ENCODE results near the gene C12orf42.
A peak's percentile ranks its signal among the peaks of the same experiment; 100 is the strongest.
"Not testable (repeated sequence)": the region's sequence is repeated elsewhere in the genome, so short reads cannot be mapped to it uniquely, and the experiment has no call there.

The C12orf42 gene

GRCh38 chr12:103468837-103469236 is 26.9 kb downstream of the C12orf42 start:
- Mint-ChIP-seq H3K4me1 (no peaks in the 10 kb centered on the region), H3K4me3 (no peak overlapping the region), H3K27ac (no peak overlapping the region), H3K27me3 (no peaks in the 10 kb centered on the region), H3K9me3 (no peaks in the 10 kb centered on the region), H3K36me3 (peaks cover 2% of the 10 kb centered on the region)
- CTCF ChIA-PET, result no interaction called here
- DNase-seq, result no peak

GRCh38 chr12:103462675-103463074 is 33.1 kb downstream of the C12orf42 start:
- H3K27me3 Mint-ChIP-seq, result no peaks in the 10 kb centered on the region
- H3K27ac Mint-ChIP-seq, result no peak overlapping the region
- no peak overlapping the region for H3K4me3 Mint-ChIP-seq
- H3K4me1 Mint-ChIP-seq, result peaks cover 22% of the 10 kb centered on the region
- CTCF ChIA-PET, result no interaction called here
- H3K9me3 Mint-ChIP-seq, result peaks cover 6% of the 10 kb centered on the region
- peaks cover 2% of the 10 kb centered on the region for H3K36me3 Mint-ChIP-seq
- no peak for DNase-seq

- CTCF ChIA-PET, result no interaction called here
- Mint-ChIP-seq H3K4me1 (peaks cover 52% of the 10 kb centered on the region), H3K27me3 (no peaks in the 10 kb centered on the region), H3K9me3 (peaks cover 5% of the 10 kb centered on the region), H3K36me3 (no peaks in the 10 kb centered on the region), H3K4me3 (no peak overlapping the region), H3K27ac (no peak overlapping the region)
- no peak for DNase-seq
These were observed 38.3 kb downstream of the C12orf42 start for GRCh38 chr12:103457471-103457870.

DNA sequence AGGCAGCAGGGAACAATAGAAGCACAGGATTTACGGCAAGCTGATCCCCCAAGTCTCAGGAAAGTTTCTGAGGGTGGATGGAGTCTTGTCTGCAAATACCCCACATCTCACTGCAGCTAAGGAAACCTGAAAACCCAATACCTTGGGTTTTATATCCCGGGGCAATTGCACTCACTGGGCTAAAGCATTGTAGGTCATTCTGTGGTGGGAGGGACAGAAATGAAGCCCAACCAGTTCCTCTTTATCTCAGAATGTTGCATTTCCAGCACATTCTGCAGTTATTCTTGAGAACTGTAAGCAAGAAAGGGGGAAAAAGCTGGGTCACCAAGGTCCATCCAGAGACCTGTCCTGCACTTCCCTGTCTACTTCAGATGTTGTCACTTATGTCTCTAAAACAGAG is 39.8 kb downstream of the C12orf42 start:
- CTCF ChIA-PET, result no interaction called here
- DNase-seq, result no peak
- Mint-ChIP-seq H3K9me3 (peaks cover 8% of the 10 kb centered on the region), H3K27ac (no peak overlapping the region), H3K4me1 (peaks cover 52% of the 10 kb centered on the region), H3K36me3 (no peaks in the 10 kb centered on the region), H3K27me3 (no peaks in the 10 kb centered on the region), H3K4me3 (no peak overlapping the region)

DNA sequence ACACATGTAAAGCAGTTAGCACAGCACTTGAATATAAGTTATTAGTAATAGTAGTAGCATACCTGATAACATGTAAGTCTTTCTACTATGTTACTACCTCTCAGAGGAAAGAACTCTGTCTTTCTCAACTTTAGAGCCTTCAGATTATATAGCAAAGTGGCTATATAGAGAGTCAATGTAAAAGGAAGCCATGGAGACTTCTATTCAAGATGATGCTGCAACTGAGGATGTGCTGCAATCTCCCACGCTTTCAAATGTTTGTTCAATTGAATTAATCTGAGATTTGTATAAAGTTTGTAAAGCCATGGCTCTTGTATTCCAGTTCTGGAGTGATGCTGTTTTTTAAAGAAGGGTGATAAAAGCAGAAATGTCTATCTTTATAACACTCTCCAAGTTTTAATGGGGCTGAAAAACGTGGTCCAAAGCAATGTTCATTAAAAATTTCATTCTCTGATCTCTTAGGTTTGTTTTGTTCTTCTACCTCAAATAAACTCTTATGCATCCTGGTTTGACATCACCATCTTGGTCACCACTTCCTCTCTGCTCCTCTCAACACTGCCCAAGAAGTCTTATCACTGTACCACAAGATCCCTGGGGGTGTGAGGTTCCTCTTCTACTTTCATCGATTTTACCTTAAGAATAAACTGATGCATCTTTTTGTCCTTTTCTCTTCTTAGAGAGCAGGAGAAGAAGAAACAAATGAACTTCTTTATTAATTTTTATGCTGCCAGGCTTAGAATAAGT is 40.6 kb downstream of the C12orf42 start:
- peak overlapping the region; percentile 63 for H3K27ac Mint-ChIP-seq
- CTCF ChIA-PET, result no interaction called here
- peak; percentile 28 for DNase-seq

DNA sequence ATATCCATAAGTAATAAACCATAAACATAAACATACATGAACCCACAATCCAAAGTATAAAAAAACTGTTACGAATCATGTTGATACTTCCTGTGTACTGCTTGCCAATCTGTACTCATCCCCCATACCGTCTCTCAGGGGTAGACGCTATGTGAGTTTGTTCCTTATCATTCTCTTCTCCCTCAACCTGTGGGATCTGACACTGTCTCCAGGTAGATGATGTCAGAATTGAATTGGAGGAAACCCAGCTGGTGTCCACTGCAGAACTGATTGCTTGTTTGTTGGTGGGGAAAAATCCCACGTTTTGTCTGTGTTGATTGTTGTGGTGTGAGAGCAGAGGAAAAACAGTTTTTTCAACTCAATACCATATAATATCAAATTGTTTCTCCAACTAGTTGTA is 50.8 kb downstream of the C12orf42 start:
- Mint-ChIP-seq H3K36me3 (peaks cover 3% of the 10 kb centered on the region), H3K9me3 (peaks cover 4% of the 10 kb centered on the region), H3K27ac (no peak overlapping the region)

More for the DNA sequence above, 40.6 kb downstream of the C12orf42 start:
- H3K4me3 Mint-ChIP-seq, result no peak overlapping the region
- peaks cover 8% of the 10 kb centered on the region for H3K9me3 Mint-ChIP-seq
- peaks cover 52% of the 10 kb centered on the region for H3K4me1 Mint-ChIP-seq
- H3K36me3 Mint-ChIP-seq, result no peaks in the 10 kb centered on the region
- H3K27me3 Mint-ChIP-seq, result no peaks in the 10 kb centered on the region

GRCh38 chr12:103442822-103443221 is 52.9 kb downstream of the C12orf42 start:
- no peak overlapping the region for H3K4me3 Mint-ChIP-seq
- DNase-seq, result no peak

More for the DNA sequence above, 50.8 kb downstream of the C12orf42 start:
- CTCF ChIA-PET, result no interaction called here
- peaks cover 24% of the 10 kb centered on the region for H3K4me1 Mint-ChIP-seq
- H3K4me3 Mint-ChIP-seq, result no peak overlapping the region
- DNase-seq, result no peak
- H3K27me3 Mint-ChIP-seq, result no peaks in the 10 kb centered on the region

GRCh38 chr12:103442182-103442555 is 53.6 kb downstream of the C12orf42 start:
- Mint-ChIP-seq H3K36me3 (peaks cover 3% of the 10 kb centered on the region), H3K4me1 (peaks cover 24% of the 10 kb centered on the region), H3K9me3 (no peaks in the 10 kb centered on the region), H3K4me3 (no peak overlapping the region), H3K27me3 (no peaks in the 10 kb centered on the region), H3K27ac (peak overlapping the region; percentile 100)
- no peak for DNase-seq
- CTCF ChIA-PET, result no interaction called here

More at GRCh38 chr12:103442822-103443221, 52.9 kb downstream of the C12orf42 start:
- peaks cover 24% of the 10 kb centered on the region for H3K4me1 Mint-ChIP-seq
- CTCF ChIA-PET, result no interaction called here
- H3K36me3 Mint-ChIP-seq, result peaks cover 3% of the 10 kb centered on the region
- H3K27me3 Mint-ChIP-seq, result no peaks in the 10 kb centered on the region
- H3K27ac Mint-ChIP-seq, result no peak overlapping the region
- no peaks in the 10 kb centered on the region for H3K9me3 Mint-ChIP-seq

- Mint-ChIP-seq H3K4me1 (peaks cover 24% of the 10 kb centered on the region), H3K9me3 (no peaks in the 10 kb centered on the region), H3K27me3 (no peaks in the 10 kb centered on the region), H3K27ac (peak overlapping the region; percentile 100), H3K36me3 (peaks cover 3% of the 10 kb centered on the region), H3K4me3 (peak overlapping the region; percentile 57)
- CTCF ChIA-PET, result no interaction called here
- DNase-seq, result peak; percentile 54
These were observed 54.2 kb downstream of the C12orf42 start for GRCh38 chr12:103441437-103442181.

DNA sequence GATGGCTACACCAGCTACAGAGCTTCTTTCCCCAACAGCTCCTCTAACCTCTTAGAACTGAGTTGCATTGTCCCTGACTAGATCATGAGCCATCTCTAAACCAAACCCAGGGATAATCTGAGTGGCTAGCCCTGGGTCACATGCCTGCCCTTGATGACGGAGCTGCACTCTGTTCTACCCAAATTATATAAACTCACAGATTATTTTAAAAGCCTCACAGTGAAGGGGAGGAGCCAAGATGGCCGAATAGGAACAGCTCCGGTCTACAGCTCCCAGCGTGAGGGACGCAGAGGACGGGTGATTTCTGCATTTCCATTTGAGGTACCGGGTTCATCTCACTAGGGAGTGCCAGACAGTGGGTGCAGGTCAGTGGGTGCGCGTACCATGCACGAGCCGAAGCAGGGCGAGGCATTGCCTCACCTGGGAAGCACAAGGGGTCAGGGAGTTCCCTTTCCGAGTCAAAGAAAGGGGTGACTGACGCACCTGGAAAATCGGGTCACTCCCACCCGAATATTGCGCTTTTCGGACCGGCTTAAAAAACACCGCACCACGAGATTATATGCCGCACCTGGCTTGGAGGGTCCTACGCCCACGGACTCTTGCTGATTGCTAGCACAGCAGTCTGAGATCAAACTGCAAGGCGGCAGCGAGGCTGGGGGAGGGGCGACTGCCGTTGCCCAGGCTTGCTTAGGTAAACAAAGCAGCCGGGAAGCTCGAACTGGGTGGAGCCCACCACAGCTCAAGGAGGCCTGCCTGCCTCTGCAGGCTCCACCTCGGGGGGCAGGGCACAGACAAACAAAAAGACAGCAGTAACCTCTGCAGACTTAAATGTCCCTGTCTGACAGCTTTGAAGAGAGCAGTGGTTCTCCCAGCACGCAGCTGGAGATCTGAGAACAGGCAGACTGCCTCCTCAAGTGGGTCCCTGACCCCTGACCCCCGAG is 61.3 kb downstream of the C12orf42 start:
- peak overlapping the region; percentile 65 for H3K27ac Mint-ChIP-seq
- H3K9me3 Mint-ChIP-seq, H3K36me3 Mint-ChIP-seq, H3K27me3 Mint-ChIP-seq, CTCF ChIA-PET, H3K4me3 Mint-ChIP-seq: not testable (repeated sequence)
- peak; percentile 49 for DNase-seq
- peaks cover 13% of the 10 kb centered on the region for H3K4me1 Mint-ChIP-seq

DNA sequence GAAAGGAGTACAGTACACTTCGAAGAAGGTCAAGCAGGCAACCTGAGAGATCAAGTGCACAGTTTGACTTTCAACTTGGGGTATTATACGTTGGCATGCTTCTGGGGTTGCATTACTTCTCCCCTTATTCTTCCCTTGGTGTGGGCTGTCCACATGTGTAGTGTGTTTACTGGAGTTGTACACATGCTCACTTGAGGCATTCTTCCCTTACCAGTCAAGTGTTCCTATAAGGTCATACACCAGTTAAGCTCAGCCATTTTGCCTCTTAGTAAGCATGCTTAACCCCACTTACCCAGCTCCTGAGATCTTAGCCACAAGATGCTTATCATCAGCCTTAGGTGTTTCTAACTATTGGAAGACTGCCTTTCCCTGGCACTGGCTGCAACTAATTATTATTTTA is 63.8 kb downstream of the C12orf42 start:
- H3K36me3 Mint-ChIP-seq, result peaks cover 5% of the 10 kb centered on the region
- no peak for DNase-seq
- no peaks in the 10 kb centered on the region for H3K27me3 Mint-ChIP-seq
- no peak overlapping the region for H3K27ac Mint-ChIP-seq
- peaks cover 13% of the 10 kb centered on the region for H3K4me1 Mint-ChIP-seq
- no peak overlapping the region for H3K4me3 Mint-ChIP-seq
- peaks cover 17% of the 10 kb centered on the region for H3K9me3 Mint-ChIP-seq
- CTCF ChIA-PET, result no interaction called here

DNA sequence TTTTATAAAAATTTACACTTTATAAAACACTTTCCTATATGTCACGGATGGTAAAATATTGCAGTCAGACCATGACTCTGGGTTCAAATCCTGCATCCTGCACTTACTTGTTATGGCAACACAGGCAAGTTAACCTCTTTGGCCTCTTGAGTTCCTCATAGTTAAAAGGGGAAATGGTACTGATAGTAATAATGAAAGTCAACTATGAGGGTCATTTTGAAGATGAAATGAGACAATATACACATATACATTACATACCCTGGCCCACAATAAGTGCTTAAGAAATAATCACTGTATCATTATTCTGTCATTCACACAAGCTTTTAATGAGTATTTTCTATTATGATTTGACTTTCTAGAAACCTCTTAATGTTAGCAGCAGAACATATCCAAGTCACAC is 64.4 kb downstream of the C12orf42 start:
- Mint-ChIP-seq H3K36me3 (peaks cover 5% of the 10 kb centered on the region), H3K9me3 (peaks cover 19% of the 10 kb centered on the region), H3K27me3 (no peaks in the 10 kb centered on the region), H3K4me3 (no peak overlapping the region), H3K27ac (no peak overlapping the region), H3K4me1 (peaks cover 13% of the 10 kb centered on the region)
- CTCF ChIA-PET, result no interaction called here
- DNase-seq, result no peak

- H3K36me3 Mint-ChIP-seq, H3K27me3 Mint-ChIP-seq, H3K4me3 Mint-ChIP-seq, H3K9me3 Mint-ChIP-seq, H3K27ac Mint-ChIP-seq, CTCF ChIA-PET, DNase-seq, H3K4me1 Mint-ChIP-seq: not testable (repeated sequence)
These were observed 70.1 kb downstream of the C12orf42 start for GRCh38 chr12:103425674-103426073.

DNA sequence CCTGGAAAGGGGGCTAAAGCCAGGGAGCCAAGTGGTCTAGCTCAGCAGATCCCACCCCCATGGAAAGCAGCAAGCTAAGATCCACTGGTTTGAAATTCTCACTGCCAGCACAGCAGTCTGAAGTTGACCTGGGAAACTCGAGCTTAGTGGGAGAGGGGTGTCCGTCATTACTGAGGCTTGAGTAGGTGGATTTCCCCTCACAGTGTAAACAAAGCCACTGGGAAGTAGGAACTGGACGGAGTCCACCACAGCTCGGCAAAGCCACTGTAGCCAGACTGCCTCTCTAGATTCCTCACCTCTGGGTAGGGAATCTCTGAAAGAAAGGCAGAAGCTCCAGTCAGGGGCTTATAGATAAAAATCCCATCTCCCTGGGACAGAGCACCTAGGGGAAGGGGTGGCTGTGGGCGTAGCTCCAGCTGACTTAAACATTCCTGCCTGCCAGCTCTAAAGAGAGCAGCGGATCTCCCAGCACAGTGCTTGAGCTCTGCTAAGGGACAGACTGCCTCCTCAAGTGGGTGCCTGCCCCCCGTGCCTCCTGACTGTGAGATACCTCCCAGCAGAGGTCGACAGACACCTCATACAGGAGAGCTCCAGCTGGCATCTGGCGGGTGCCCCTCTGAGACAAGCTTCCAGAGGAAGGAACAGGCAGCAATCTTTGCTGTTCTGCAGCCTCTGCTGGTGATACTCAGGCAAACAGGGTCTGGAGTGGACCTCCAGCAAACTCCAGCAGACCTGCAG is 70.8 kb downstream of the C12orf42 start:
- H3K27me3 Mint-ChIP-seq, CTCF ChIA-PET, H3K4me1 Mint-ChIP-seq, H3K36me3 Mint-ChIP-seq, H3K27ac Mint-ChIP-seq, DNase-seq, H3K4me3 Mint-ChIP-seq, H3K9me3 Mint-ChIP-seq: not testable (repeated sequence)
